ENCODE measurements around the gene CKS1B. TPM values are rescaled to one million over a fixed set of nuclear protein-coding genes. Genes with fewer than 3 reads are reported as not detected.

Gene CKS1B
- total and polyA plus RNA-seq, 9 of the 15 experiments (the other 6 are each of a cell fraction or from before 2014, with no cell fraction given): 215 to 1,103 (median 460) TPM

DNA sequence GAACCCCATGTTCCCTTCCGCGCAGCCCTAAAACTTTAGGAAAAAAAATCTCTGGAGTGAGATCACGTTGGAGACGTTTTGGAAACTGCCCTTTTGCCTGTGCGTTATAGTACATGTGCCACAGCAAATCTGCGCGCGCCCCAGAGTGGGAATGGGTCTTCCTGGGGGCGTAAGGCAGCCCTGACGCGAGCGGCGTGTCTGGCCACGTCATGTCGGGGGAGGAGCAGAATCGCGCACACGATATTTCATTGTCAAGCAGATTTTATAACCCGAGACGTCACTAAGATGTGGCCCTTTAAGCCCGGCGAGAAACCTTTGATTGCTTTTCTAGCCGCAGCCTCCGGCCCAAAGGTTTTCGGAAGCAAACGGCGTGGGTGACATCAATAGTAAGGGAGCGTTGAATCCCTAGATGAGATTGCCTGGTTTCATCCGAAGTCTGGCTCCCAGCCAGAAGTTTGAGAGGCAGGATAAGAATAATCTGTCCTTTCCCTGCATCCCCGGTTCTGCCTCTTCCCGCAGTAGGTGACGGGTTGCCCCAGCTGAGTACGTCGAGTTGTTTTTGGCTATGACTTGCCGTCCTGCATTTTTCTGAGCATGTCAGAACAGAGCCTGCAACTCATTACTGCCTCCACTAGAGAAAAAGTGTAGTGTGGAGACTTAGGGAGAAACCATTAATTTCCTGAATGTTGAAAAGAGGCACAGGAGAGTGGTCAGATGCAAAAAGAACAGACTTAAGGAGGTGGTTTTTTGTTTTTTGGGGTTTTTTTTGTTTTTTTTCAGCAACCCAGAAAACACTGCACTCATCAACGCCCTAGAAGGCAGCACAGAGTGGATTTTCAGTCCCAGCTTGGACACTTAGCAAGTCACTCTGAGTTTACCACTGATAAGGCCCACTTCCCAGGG, 37.1 kb upstream of the CKS1B start (continued):
- TF ChIP-seq, protein P1, sequence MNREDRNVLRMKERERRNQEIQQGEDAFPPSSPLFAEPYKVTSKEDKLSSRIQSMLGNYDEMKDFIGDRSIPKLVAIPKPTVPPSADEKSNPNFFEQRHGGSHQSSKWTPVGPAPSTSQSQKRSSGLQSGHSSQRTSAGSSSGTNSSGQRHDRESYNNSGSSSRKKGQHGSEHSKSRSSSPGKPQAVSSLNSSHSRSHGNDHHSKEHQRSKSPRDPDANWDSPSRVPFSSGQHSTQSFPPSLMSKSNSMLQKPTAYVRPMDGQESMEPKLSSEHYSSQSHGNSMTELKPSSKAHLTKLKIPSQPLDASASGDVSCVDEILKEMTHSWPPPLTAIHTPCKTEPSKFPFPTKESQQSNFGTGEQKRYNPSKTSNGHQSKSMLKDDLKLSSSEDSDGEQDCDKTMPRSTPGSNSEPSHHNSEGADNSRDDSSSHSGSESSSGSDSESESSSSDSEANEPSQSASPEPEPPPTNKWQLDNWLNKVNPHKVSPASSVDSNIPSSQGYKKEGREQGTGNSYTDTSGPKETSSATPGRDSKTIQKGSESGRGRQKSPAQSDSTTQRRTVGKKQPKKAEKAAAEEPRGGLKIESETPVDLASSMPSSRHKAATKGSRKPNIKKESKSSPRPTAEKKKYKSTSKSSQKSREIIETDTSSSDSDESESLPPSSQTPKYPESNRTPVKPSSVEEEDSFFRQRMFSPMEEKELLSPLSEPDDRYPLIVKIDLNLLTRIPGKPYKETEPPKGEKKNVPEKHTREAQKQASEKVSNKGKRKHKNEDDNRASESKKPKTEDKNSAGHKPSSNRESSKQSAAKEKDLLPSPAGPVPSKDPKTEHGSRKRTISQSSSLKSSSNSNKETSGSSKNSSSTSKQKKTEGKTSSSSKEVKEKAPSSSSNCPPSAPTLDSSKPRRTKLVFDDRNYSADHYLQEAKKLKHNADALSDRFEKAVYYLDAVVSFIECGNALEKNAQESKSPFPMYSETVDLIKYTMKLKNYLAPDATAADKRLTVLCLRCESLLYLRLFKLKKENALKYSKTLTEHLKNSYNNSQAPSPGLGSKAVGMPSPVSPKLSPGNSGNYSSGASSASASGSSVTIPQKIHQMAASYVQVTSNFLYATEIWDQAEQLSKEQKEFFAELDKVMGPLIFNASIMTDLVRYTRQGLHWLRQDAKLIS (CRISPR knock-in tag; IDR thresholded peaks at IDR 0.05): no peak
- TF ChIP-seq NFIX (CRISPR knock-in tag; IDR thresholded peaks at IDR 0.05; ENCODE audit: low read depth) (peak; percentile 68), SREBF1 (IDR thresholded peaks at IDR 0.05; ENCODE audit: borderline replicate concordance, low read depth, low read length) (peak; percentile 83; the same call in 1 of the 2 replicates), TBP (optimal IDR thresholded peaks at IDR 0.05; ENCODE audit: low read depth, low read length) (peak; percentile 56), WHSC1 (IDR thresholded peaks at IDR 0.05; ENCODE audit: low read length) (no peak), JUND (IDR thresholded peaks at IDR 0.05; ENCODE audit: borderline replicate concordance, low read depth, low read length) (peak; percentile 89), JUND (tag; IDR thresholded peaks at IDR 0.05; ENCODE audit: borderline replicate concordance, low read depth, low read length) (no peak), L3MBTL2 (IDR thresholded peaks at IDR 0.05) (peak; percentile 23; the same call in 1 of the 2 replicates), ZNF79 (CRISPR knock-in tag; IDR thresholded peaks at IDR 0.05; ENCODE audit: low read depth) (no peak), MYC (IDR thresholded peaks at IDR 0.05; ENCODE audit: low read depth, low read length) (no peak; the same call in 1 of the 2 replicates), MYC (CRISPR knock-in tag; IDR thresholded peaks at IDR 0.05; ENCODE audit: borderline replicate concordance, low read depth) (no peak), ZNF212 (CRISPR knock-in tag; IDR thresholded peaks at IDR 0.05) (no peak), ZKSCAN1 (IDR thresholded peaks at IDR 0.05; ENCODE audit: low read depth, low read length) (no peak), NCOA2 (IDR thresholded peaks at IDR 0.05; ENCODE audit: partially characterized antibody in 2 of 2) (no peak)
- TF ChIP-seq, protein P2, sequence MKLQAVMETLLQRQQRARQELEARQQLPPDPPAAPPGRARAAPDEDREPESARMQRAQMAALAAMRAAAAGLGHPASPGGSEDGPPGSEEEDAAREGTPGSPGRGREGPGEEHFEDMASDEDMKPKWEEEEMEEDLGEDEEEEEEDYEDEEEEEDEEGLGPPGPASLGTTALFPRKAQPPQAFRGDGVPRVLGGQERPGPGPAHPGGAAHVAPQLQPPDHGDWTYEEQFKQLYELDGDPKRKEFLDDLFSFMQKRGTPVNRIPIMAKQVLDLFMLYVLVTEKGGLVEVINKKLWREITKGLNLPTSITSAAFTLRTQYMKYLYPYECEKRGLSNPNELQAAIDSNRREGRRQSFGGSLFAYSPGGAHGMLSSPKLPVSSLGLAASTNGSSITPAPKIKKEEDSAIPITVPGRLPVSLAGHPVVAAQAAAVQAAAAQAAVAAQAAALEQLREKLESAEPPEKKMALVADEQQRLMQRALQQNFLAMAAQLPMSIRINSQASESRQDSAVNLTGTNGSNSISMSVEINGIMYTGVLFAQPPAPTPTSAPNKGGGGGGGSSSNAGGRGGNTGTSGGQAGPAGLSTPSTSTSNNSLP (IDR thresholded peaks at IDR 0.05; ENCODE audit: borderline replicate concordance, low read depth, low read length): 0 out of 2 replicates have a peak, but pooled peaks have one; percentile 67
- TF ChIP-seq, protein P3, sequence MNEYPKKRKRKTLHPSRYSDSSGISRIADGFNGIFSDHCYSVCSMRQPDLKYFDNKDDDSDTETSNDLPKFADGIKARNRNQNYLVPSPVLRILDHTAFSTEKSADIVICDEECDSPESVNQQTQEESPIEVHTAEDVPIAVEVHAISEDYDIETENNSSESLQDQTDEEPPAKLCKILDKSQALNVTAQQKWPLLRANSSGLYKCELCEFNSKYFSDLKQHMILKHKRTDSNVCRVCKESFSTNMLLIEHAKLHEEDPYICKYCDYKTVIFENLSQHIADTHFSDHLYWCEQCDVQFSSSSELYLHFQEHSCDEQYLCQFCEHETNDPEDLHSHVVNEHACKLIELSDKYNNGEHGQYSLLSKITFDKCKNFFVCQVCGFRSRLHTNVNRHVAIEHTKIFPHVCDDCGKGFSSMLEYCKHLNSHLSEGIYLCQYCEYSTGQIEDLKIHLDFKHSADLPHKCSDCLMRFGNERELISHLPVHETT (CRISPR knock-in tag; conservative IDR thresholded peaks at IDR 0.05 in 1 of 2, IDR thresholded peaks at IDR 0.05 in 1 of 2): 0 out of 4 replicates have a peak, but pooled peaks of 1 of the 2 experiments have one; percentile 1
- TF ChIP-seq, protein P4, sequence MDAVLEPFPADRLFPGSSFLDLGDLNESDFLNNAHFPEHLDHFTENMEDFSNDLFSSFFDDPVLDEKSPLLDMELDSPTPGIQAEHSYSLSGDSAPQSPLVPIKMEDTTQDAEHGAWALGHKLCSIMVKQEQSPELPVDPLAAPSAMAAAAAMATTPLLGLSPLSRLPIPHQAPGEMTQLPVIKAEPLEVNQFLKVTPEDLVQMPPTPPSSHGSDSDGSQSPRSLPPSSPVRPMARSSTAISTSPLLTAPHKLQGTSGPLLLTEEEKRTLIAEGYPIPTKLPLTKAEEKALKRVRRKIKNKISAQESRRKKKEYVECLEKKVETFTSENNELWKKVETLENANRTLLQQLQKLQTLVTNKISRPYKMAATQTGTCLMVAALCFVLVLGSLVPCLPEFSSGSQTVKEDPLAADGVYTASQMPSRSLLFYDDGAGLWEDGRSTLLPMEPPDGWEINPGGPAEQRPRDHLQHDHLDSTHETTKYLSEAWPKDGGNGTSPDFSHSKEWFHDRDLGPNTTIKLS (IDR thresholded peaks at IDR 0.05; ENCODE audit: borderline replicate concordance, low read depth): 0 out of 2 replicates have a peak, but pooled peaks have one; percentile 26
